HCT116 (cell line): ENCODE data around the gene NRP1.

ENCODE experiments used
- POLR2A ChIP-seq: IDR thresholded peaks from 2 replicates; pipeline ENCODE4 v1.7.0; 2011; ENCODE audit warnings: borderline replicate concordance; ENCODE audit not compliant: insufficient read depth, insufficient read length; ENCODE audit errors: extremely low read depth
- POLR2AphosphoS5 ChIP-seq: IDR thresholded peaks from 2 replicates; pipeline ENCODE4 v1.6.1; 2011; ENCODE audit warnings: mild to moderate bottlenecking, low read depth, low read length, moderate library complexity
- RAD21 ChIP-seq: IDR thresholded peaks from 2 replicates; pipeline ENCODE4 v1.6.1; 2012; ENCODE audit warnings: low read depth, mild to moderate bottlenecking
- SP1 ChIP-seq: IDR thresholded peaks from 2 replicates; pipeline ENCODE4 v1.6.1; 2012; ENCODE audit warnings: low read depth
- TF ChIP-seq, protein P1 (sequence below): IDR thresholded peaks from 2 replicates; pipeline ENCODE4 v1.6.1; 2012

DNA sequence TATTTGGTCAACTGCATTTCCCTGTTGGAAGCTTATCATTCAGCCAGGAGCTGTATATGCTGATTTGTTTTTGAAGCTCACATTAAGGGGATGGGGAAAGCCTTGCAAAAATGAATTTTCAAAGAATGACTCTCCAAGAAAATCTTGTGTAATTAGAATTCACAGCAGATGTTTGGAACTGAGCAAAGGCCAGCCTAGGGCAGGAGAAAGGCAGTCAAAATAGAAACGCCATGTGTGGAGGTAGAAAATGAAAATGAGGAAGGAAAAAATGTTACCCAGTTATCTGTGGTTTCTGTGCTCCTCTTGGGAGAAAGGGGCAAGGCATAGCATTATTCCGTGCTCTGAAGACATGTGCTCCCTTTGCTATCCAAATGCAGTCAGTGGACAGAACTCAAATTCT is 93.5 kb downstream of the NRP1 start:
- TF ChIP-seq POLR2AphosphoS5 (no peak), POLR2A (no peak), SP1 (no peak), RAD21 (no peak)
- TF ChIP-seq, protein P1, sequence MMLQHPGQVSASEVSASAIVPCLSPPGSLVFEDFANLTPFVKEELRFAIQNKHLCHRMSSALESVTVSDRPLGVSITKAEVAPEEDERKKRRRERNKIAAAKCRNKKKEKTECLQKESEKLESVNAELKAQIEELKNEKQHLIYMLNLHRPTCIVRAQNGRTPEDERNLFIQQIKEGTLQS, result no peak
